NK-92 (cell line): Measurements from ENCODE around the gene CELF4.

Experiments
- DNase-seq: peaks from one replicate; lab custom pipeline; 2025; ENCODE audit not compliant: unreplicated experiment; lab: John Stamatoyannopoulos, UW

Gene CELF4

GRCh38 chr18:37497853-37498518 lies 67.6 kb downstream of the CELF4 start:
- DNase-seq: no peak

GRCh38 chr18:37496568-37496967 lies 69.0 kb downstream of the CELF4 start:
- DNase-seq: no peak

DNA sequence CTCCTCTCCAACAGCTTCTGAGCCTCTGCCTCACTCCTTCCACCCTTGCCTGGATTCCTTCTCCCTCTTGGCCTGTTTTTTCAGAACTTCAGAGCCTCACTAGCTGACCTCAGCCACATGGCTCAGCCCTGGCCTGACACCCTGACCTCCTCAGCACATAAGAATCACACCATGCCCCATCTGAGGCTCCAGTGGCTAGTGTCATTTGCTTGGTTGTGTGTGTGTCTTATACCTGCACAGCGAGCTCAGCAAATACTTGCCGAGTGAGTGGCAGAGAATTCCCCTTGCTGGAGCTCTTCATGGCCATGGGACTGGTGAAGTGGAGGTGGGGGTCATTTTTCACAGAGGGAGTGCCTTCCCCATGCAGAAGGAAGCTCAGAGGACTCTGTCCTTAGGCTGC lies 70.2 kb downstream of the CELF4 start:
- DNase-seq: no peak

GRCh38 chr18:37494406-37494805 lies 71.2 kb downstream of the CELF4 start:
- DNase-seq: no peak

DNA sequence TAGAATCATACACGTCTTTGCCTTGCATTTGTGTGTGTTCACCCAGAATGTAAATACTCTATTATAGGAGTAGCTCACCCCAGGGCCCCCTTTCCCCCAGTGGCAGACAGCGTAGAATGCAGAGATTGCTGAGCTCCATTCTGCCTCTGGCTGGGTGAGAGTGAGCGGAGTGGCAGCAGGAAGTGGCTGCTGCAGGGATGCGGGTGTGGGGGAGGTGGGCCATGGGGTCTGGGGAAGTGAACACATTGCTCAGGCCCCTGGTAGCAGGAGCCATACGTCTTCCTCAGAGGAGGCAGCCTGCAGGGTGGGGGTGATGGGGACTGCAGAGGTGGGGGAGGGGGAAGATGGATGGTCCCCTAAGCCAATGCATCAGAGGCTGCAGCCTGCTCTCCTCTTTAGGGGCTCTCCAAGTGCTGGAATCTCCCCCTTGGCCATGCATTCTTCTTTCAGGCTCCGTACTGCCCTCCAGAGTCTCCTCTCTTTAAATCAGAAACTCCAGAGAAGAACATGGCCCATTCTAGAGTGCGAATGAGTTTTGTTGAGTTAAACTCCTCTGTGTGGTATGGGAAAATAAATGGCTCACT lies 72.2 kb downstream of the CELF4 start:
- no peak for DNase-seq

- no peak for DNase-seq
Measured at GRCh38 chr18:37492952-37493351, 72.6 kb downstream of the CELF4 start.

GRCh38 chr18:37491526-37491925 lies 74.1 kb downstream of the CELF4 start:
- no peak for DNase-seq

DNA sequence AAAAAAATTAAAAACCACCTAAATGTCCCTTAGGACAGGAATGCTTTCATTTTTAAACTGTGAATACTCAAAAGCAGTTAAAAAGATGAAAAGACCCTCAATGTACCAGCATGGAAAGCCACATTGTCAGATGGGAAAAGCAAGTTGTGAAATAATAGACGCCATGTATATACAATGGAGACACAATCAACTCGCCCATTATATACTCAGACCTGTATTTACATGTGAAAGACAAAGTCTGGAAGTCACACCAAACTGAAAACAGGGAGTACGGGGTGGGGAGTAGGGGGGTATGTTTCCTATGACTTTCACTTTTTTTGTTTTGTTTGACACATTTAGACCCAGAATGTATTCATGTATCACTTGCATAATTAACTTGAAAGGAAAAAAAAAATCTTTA lies 75.6 kb downstream of the CELF4 start:
- DNase-seq: no peak

- no peak for DNase-seq
Measured at GRCh38 chr18:37489011-37489410, 76.6 kb downstream of the CELF4 start.

DNA sequence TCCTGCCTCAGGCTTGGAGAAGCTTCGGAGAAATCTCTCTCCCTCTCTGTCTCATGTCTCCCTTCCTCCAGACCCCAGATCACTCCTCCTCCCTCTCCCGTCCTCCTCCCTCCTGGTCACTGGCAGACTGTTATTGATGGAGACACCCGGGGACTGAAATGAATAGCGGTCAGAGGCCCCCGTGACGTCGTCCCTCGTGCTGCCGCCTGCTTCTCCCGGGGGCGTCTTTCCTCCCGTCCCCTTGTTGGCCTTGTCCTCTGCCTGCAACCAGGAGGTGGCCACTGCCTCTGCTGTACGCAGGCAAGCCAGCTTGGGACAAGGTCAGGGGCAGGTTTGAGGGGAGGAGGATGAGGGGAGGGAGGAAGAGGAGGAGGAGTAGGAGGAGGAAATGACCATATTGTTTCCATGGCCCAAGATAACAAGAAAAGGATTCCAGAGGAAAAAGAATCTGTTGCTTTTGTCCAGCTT lies 78.2 kb downstream of the CELF4 start:
- no peak for DNase-seq

GRCh38 chr18:37486848-37487247 lies 78.8 kb downstream of the CELF4 start:
- DNase-seq: no peak

GRCh38 chr18:37484983-37485834 lies 80.4 kb downstream of the CELF4 start:
- no peak for DNase-seq

DNA sequence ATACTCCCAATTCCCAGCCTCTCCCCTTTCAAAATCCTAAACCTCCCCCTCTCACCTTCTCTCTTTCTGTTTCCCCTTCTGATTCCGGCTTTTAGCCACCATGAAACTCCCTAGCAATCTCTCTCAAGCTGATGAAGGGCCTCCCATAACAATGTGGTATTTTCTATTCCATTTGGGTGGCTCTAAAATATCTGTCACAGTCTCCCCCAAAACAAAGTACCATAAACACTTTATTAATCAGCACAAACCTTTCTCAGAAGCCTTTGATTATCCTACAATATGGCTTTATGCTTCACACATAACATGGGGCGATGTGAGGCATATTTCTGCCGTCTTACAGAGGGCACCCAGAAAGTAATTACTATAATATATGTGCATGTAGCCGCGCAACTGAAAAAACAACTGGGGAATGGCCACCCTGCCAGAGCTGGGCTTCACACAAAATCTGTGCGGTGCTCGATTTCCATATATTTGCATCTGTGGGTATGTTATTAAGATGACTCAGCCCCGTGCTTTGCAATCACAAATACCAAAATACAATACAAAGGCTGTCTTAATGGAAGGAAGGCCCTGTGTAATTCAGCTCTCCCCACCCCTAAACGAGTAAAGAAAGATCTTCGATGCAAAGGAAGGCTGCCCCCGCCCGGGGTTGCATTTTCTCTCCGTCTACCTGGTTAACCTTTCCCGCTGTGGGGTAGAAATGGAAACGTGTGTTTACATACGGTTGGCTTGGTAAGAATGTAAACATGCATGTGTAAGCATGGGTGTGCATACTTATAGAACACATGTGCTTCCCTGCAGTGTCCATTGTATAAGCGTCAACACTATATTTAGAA lies 81.4 kb downstream of the CELF4 start:
- DNase-seq: no peak

DNA sequence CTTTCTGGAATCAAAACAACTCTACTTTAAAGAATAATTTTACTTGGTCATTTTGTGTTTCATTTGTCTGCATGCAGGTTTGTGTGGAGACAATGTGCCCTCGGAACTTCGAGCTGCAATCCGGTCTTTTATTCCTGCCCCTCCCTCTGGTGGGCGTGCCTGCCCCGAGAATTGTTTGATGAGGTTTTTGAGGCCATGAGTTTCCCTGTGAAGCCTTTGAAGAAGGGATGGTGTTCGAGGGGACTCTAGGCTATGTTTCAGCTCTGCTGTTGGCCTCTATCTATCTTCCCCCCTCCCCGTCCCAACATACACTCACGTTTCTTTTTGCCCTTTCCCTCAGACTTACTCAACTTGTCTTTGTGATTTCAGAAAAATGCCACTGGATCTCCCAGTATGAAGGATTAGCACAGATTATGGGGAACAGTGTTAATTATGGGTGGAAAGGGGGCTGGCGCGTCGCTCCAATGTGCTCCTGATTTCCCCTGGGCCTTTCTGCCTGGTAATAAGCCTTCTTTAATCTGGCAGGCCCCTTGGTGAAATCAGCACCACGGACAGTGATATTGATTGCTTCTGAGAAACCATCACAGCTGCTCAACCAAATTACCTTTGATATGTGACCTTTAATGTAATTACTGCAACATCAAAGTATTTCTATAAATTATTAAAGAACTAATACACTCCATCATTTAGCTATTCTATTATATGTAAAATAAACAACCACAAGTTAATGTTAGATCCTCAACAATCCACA lies 82.2 kb downstream of the CELF4 start:
- no peak for DNase-seq

DNA sequence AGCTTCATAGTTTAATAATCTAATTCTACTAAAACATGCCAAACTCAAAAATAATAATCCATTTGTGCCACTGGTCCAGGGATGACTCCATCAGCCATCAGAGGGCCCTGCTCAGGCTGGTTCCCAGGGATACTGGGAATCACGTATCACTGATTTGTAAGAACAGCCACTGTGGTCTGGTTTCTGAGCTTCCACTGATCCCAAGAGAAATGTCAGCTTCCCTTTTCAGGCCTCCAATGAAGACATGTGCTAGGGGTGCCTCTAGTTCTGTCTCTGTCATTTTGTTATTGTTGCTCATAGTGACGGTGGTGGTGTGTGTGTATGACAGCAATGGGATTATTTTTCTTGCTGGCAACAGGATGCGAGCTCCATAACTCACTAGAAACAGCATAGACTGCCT lies 83.2 kb downstream of the CELF4 start:
- DNase-seq: no peak

DNA sequence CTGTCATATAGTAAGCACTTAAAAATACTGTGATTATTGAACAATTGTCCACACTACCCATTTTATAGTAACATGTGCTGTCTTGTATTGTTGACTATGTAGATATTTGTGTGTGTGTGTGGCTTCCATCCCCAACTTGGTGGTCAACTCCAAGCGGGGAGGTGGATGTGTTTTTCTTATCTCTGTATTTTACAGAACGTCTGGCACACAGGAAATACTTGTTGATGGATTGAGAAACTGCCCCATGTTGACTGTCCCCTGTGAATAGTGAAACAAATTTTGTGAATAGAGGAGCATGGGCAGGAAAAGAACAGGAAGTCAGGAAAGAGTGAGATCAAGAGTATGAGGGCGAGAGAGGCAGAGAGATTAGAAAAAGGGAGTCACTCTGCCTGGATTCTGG lies 83.6 kb downstream of the CELF4 start:
- no peak for DNase-seq

- DNase-seq: no peak
Measured at GRCh38 chr18:37481491-37481890, 84.1 kb downstream of the CELF4 start.

GRCh38 chr18:37481072-37481471 lies 84.5 kb downstream of the CELF4 start:
- DNase-seq: no peak

DNA sequence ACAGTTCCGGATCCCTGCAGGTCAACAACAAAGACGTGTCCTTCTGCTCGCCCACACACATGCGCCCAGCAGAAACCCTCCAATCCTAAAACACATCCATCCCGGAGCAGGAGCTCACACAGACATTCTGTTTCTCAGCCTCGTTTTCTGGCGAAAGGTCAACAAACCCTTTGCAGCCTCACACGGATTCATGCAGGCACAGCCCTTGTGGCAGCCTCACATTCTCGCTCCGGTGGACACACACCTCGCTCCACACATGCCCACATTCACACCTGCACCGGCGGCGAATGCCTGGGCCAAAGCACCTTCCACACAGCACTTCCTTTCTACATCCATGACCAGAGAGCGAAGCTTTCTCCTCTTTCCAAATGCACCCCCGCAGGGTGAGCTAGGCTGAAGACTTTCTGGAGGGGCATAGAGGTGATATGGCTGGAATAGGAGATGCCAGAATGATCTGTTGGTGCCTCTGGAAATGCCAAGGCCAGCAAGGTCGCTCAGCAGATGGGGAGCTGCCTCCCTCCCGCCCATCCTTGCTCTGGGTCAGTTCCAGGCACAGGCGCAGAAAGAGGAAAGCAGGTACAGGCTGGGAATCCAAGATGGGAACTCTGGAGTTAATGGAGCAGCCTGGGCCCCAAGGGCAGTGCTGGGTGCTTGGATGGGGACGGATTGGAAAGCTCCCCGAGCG lies 88.8 kb downstream of the CELF4 start:
- no peak for DNase-seq

GRCh38 chr18:37476182-37476581 lies 89.4 kb downstream of the CELF4 start:
- no peak for DNase-seq
